Suprapubic skin (tissue), 3 donors: ENCODE measurements around the gene ARHGAP32.

Experiments
- CTCF ChIP-seq, 2 donors: fragments of 200-600 bp in 1 of 2; fragments of 450-650 bp in 1 of 2; sonication (generic) in 1 of 2; IDR thresholded peaks; one replicate each; pipeline ENCODE4 v1.5.1; 2016 to 2019; ENCODE audit warnings: antibody characterized with exemption in 2 of 2, mild to moderate bottlenecking in 1 of 2, moderate library complexity in 1 of 2
- POLR2A ChIP-seq, 2 donors: fragments of 450-650 bp; IDR thresholded peaks; one replicate each; pipeline ENCODE4 v1.6.1; 2017; ENCODE audit warnings: antibody characterized with exemption in 2 of 2, mild to moderate bottlenecking in 2 of 2, moderate library complexity in 2 of 2

- TF ChIP-seq CTCF (IDR thresholded peaks at IDR 0.05), result no peak
- TF ChIP-seq POLR2A (IDR thresholded peaks at IDR 0.05), result no peak
These were observed 3.6 kb upstream of the ARHGAP32 start for GRCh38 chr11:129195682-129196081.
